HEK293 (cell line): ENCODE results near the gene TDP2.

Experiments
- CTCF ChIA-PET: fragments of 350-600 bp; formaldehyde crosslinking; extraction: SDS; loops from one replicate; lab custom pipeline; 2021; ENCODE audit warnings: antibody characterized with exemption; lab: Yijun Ruan, JAX
- POLR2A ChIA-PET: fragments of 300-600 bp; formaldehyde crosslinking; extraction: SDS; loops from one replicate; lab custom pipeline; 2020; ENCODE audit warnings: antibody characterized with exemption, inconsistent platforms; lab: Yijun Ruan, JAX
- H3K27ac ChIP-seq: fragments of 200-500 bp; sonication (Bioruptor generic); 2 replicates; pipeline ENCODE4 v1.5.1; 2014; ENCODE audit warnings: low read depth, low read length, control low read depth, inconsistent platforms; ENCODE audit errors: extremely low read depth
- H3K36me3 ChIP-seq, 2 experiments: fragments of 200-500 bp in 1 of 2; sonication (Bioruptor generic) in 1 of 2; 1 replicate in 1 of 2; 2 replicates in 1 of 2; pipeline ENCODE4 v1.5.1; 2014 to 2017; ENCODE audit warnings: inconsistent platforms in 2 of 2, low read length in 2 of 2; ENCODE audit not compliant: control insufficient read depth in 2 of 2, insufficient read depth in 1 of 2
- H3K4me1 ChIP-seq: fragments of 200-500 bp; sonication (Bioruptor generic); 2 replicates; pipeline ENCODE4 v1.5.1; 2014; ENCODE audit warnings: mild to moderate bottlenecking, low read length, inconsistent platforms; ENCODE audit not compliant: control insufficient read depth, insufficient read depth
- H3K4me3 ChIP-seq: 2 replicates; pipeline ENCODE4 v1.5.1; 2011; ENCODE audit warnings: low read depth, mild to moderate bottlenecking, control low read depth, low read length, moderate library complexity
- H3K9me3 ChIP-seq: fragments of 200-500 bp; sonication (Bioruptor generic); 2 replicates; pipeline ENCODE4 v1.5.1; 2014; ENCODE audit warnings: low read depth, low read length, inconsistent platforms; ENCODE audit not compliant: control insufficient read depth, insufficient read depth
- GFI1B ChIP-seq: fragments of 450-650 bp; formaldehyde crosslinking; IDR thresholded peaks from 2 replicates; pipeline ENCODE4 v1.5.1; 2016; ENCODE audit warnings: missing biosample characterization, missing genetic modification characterization
- GLI2 ChIP-seq: fragments of 450-650 bp; formaldehyde crosslinking; IDR thresholded peaks from 2 replicates; pipeline ENCODE4; 2017; ENCODE audit warnings: missing biosample characterization, missing genetic modification characterization, low read depth, borderline replicate concordance
- IKZF3 ChIP-seq: fragments of 450-650 bp; IDR thresholded peaks from 2 replicates; pipeline ENCODE4 v1.5.0; 2018; ENCODE audit warnings: missing biosample characterization, mild to moderate bottlenecking, missing genetic modification characterization, moderate library complexity
- REPIN1 ChIP-seq: fragments of 450-650 bp; formaldehyde crosslinking; IDR thresholded peaks from 2 replicates; pipeline ENCODE4 v1.5.1; 2017; ENCODE audit warnings: missing biosample characterization, missing genetic modification characterization, low read depth
- SP3 ChIP-seq: fragments of 450-650 bp; formaldehyde crosslinking; IDR thresholded peaks from 2 replicates; pipeline ENCODE4 v1.5.1; 2016; ENCODE audit warnings: missing biosample characterization, missing genetic modification characterization
- ZBTB17 ChIP-seq: fragments of 450-650 bp; formaldehyde crosslinking; IDR thresholded peaks from 2 replicates; pipeline ENCODE4 v1.5.1; 2016; ENCODE audit warnings: missing biosample characterization, missing genetic modification characterization
- ZBTB21 ChIP-seq: fragments of 450-650 bp; formaldehyde crosslinking; IDR thresholded peaks from 2 replicates; pipeline ENCODE4 v1.5.1; 2017; ENCODE audit warnings: missing biosample characterization, missing genetic modification characterization
- ZBTB26 ChIP-seq: fragments of 450-650 bp; formaldehyde crosslinking; optimal IDR thresholded peaks from 2 replicates; pipeline ENCODE3; 2016; ENCODE audit warnings: missing biosample characterization, mild to moderate bottlenecking, missing genetic modification characterization
- ZBTB48 ChIP-seq: fragments of 450-650 bp; formaldehyde crosslinking; IDR thresholded peaks from 2 replicates; pipeline ENCODE4 v1.5.1; 2016; ENCODE audit warnings: missing biosample characterization, missing genetic modification characterization
- ZEB2 ChIP-seq: fragments of 450-650 bp; formaldehyde crosslinking; IDR thresholded peaks from 2 replicates; pipeline ENCODE4 v1.5.1; 2016; ENCODE audit warnings: missing biosample characterization, missing genetic modification characterization
- ZNF184 ChIP-seq: fragments of 450-650 bp; IDR thresholded peaks from 2 replicates; pipeline ENCODE4 v1.5.1; 2018; ENCODE audit warnings: missing biosample characterization, mild to moderate bottlenecking, missing genetic modification characterization
- ZNF311 ChIP-seq: fragments of 450-650 bp; formaldehyde crosslinking; IDR thresholded peaks from 2 replicates; pipeline ENCODE4 v1.5.1; 2017; ENCODE audit warnings: missing biosample characterization, missing genetic modification characterization, borderline replicate concordance
- ZNF433 ChIP-seq: fragments of 450-650 bp; formaldehyde crosslinking; IDR thresholded peaks from 2 replicates; pipeline ENCODE4 v1.5.1; 2016; ENCODE audit warnings: missing biosample characterization, missing genetic modification characterization, low read depth
- ZNF449 ChIP-seq: fragments of 450-650 bp; formaldehyde crosslinking; IDR thresholded peaks from 2 replicates; pipeline ENCODE4 v1.5.1; 2017; ENCODE audit warnings: missing biosample characterization, mild to moderate bottlenecking, missing genetic modification characterization, moderate library complexity
- ZNF510 ChIP-seq: fragments of 450-650 bp; formaldehyde crosslinking; IDR thresholded peaks from 2 replicates; pipeline ENCODE4 v1.5.1; 2018; ENCODE audit warnings: mild to moderate bottlenecking, missing genetic modification characterization, missing biosample characterization; ENCODE audit not compliant: insufficient replicate concordance
- ZNF544 ChIP-seq: fragments of 450-650 bp; formaldehyde crosslinking; IDR thresholded peaks from 2 replicates; pipeline ENCODE4 v1.5.0; 2017; ENCODE audit warnings: missing biosample characterization, missing genetic modification characterization
- ZNF555 ChIP-seq: fragments of 450-650 bp; formaldehyde crosslinking; conservative IDR thresholded peaks from 2 replicates; pipeline ENCODE4 v1.5.1; 2017; ENCODE audit warnings: missing biosample characterization, mild to moderate bottlenecking, missing genetic modification characterization, inconsistent platforms
- ZNF561 ChIP-seq: fragments of 450-650 bp; IDR thresholded peaks from 2 replicates; pipeline ENCODE4 v1.5.1; 2018; ENCODE audit warnings: missing biosample characterization, missing genetic modification characterization, borderline replicate concordance
- ZNF623 ChIP-seq: fragments of 450-650 bp; formaldehyde crosslinking; IDR thresholded peaks from 2 replicates; pipeline ENCODE4 v1.5.1; 2016; ENCODE audit warnings: missing biosample characterization, missing genetic modification characterization
- ZNF639 ChIP-seq: fragments of 450-650 bp; formaldehyde crosslinking; IDR thresholded peaks from 2 replicates; pipeline ENCODE4 v1.5.1; 2016; ENCODE audit warnings: missing biosample characterization, missing genetic modification characterization
- ZNF658 ChIP-seq: fragments of 450-650 bp; formaldehyde crosslinking; IDR thresholded peaks from 2 replicates; pipeline ENCODE4; 2016; ENCODE audit warnings: missing biosample characterization, missing genetic modification characterization
- ZNF677 ChIP-seq: fragments of 450-650 bp; IDR thresholded peaks from 2 replicates; pipeline ENCODE4 v1.5.0; 2018; ENCODE audit warnings: missing biosample characterization, mild to moderate bottlenecking, missing genetic modification characterization, moderate library complexity
- ZNF776 ChIP-seq: fragments of 450-650 bp; formaldehyde crosslinking; IDR thresholded peaks from 2 replicates; pipeline ENCODE4 v1.5.0; 2017; ENCODE audit warnings: missing biosample characterization, missing genetic modification characterization, borderline replicate concordance
- ZNF837 ChIP-seq: fragments of 450-650 bp; formaldehyde crosslinking; IDR thresholded peaks from 2 replicates; pipeline ENCODE4 v1.5.1; 2016; ENCODE audit warnings: missing biosample characterization, missing genetic modification characterization
- ZNF843 ChIP-seq: fragments of 450-650 bp; formaldehyde crosslinking; IDR thresholded peaks from 2 replicates; pipeline ENCODE4 v1.5.1; 2016; ENCODE audit warnings: missing biosample characterization, missing genetic modification characterization
- ZSCAN23 ChIP-seq: fragments of 450-650 bp; formaldehyde crosslinking; IDR thresholded peaks from 2 replicates; pipeline ENCODE4 v1.5.1; 2016; ENCODE audit warnings: missing biosample characterization, missing genetic modification characterization
- TF ChIP-seq, protein P1 (sequence below): fragments of 450-650 bp; formaldehyde crosslinking; IDR thresholded peaks from 2 replicates; pipeline ENCODE4 v1.5.1; 2016; ENCODE audit warnings: missing biosample characterization, missing genetic modification characterization
- TF ChIP-seq, protein P2 (sequence below): fragments of 450-650 bp; formaldehyde crosslinking; IDR thresholded peaks from 2 replicates; pipeline ENCODE4 v1.5.1; 2016; ENCODE audit warnings: missing biosample characterization, missing genetic modification characterization
- TF ChIP-seq, protein P3 (sequence below): fragments of 450-650 bp; IDR thresholded peaks from 2 replicates; pipeline ENCODE4 v1.5.1; 2018; ENCODE audit warnings: missing biosample characterization, missing genetic modification characterization

The TDP2 gene

GRCh38 chr6:24666641-24667377 is at the start of gene TDP2, which contains the start of gene ACOT13:
TSS of gene TDP2 (minus strand) at chr6:24666899. CDS start at chr6:24666862, 37 bp downstream.
TSS of gene ACOT13 (plus strand) at chr6:24667077. CDS start at chr6:24667264, 187 bp downstream.
- Histone ChIP-seq H3K27ac (peak within 1 kb of the TSS; percentile 71), H3K9me3 (no peaks in the 10 kb centered on the region), H3K4me3 (peak within 1 kb of the TSS; percentile 93), H3K4me1 (no peaks in the 10 kb centered on the region; the same call in 1 of the 2 replicates), H3K36me3 (peaks cover 9 to 33% of the 10 kb centered on the region in 2 experiments; a peak in 2 of 3 replicates)
- CTCF ChIA-PET: interaction anchor here (0.6 to 2.9 kb wide), 12 partner anchors 17 to 236 kb away, joined by 3 to 31 read pairs (median 4); no protein-coding TSS in a partner anchor
- POLR2A ChIA-PET: interaction anchor here (0.5 to 2.6 kb wide), 10 partner anchors 16 to 172 kb away, joined by 3 to 28 read pairs (median 6); partner anchors contain the start of genes ALDH5A1, C6orf62, GMNN and KIAA0319
- peak; percentile 80 for TF ChIP-seq ZBTB48 (tag by site-specific recombination)
- peak; percentile 66; the same call in 1 of the 2 replicates for TF ChIP-seq REPIN1 (tag by site-specific recombination)
- peak; percentile 52; the same call in 1 of the 2 replicates for TF ChIP-seq ZBTB21 (tag by site-specific recombination)
- no peak for TF ChIP-seq ZNF837 (tag by site-specific recombination)
- TF ChIP-seq GLI2 (tag by site-specific recombination): no peak
- TF ChIP-seq, protein P1, sequence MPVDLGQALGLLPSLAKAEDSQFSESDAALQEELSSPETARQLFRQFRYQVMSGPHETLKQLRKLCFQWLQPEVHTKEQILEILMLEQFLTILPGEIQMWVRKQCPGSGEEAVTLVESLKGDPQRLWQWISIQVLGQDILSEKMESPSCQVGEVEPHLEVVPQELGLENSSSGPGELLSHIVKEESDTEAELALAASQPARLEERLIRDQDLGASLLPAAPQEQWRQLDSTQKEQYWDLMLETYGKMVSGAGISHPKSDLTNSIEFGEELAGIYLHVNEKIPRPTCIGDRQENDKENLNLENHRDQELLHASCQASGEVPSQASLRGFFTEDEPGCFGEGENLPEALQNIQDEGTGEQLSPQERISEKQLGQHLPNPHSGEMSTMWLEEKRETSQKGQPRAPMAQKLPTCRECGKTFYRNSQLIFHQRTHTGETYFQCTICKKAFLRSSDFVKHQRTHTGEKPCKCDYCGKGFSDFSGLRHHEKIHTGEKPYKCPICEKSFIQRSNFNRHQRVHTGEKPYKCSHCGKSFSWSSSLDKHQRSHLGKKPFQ: no peak
- no peak for TF ChIP-seq ZNF776 (tag by site-specific recombination)
- TF ChIP-seq ZNF184: no peak
- peak; percentile 86; the same call in 1 of the 2 replicates for TF ChIP-seq ZNF561 (tag by site-specific recombination)
- TF ChIP-seq ZNF311 (tag by site-specific recombination): no peak
- peak; percentile 93 for TF ChIP-seq ZBTB17
- no peak for TF ChIP-seq ZNF510 (tag by site-specific recombination)
- no peak; the same call in 1 of the 2 replicates for TF ChIP-seq ZNF639
- TF ChIP-seq, protein P2, sequence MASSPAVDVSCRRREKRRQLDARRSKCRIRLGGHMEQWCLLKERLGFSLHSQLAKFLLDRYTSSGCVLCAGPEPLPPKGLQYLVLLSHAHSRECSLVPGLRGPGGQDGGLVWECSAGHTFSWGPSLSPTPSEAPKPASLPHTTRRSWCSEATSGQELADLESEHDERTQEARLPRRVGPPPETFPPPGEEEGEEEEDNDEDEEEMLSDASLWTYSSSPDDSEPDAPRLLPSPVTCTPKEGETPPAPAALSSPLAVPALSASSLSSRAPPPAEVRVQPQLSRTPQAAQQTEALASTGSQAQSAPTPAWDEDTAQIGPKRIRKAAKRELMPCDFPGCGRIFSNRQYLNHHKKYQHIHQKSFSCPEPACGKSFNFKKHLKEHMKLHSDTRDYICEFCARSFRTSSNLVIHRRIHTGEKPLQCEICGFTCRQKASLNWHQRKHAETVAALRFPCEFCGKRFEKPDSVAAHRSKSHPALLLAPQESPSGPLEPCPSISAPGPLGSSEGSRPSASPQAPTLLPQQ (tag by site-specific recombination): peak; percentile 97
- TF ChIP-seq IKZF3 (tag by site-specific recombination): peak; percentile 11; the same call in 1 of the 2 replicates
- no peak for TF ChIP-seq GFI1B (tag by site-specific recombination)
- TF ChIP-seq ZNF555: no peak
- no peak for TF ChIP-seq ZNF623 (tag by site-specific recombination)
- peak; percentile 91 for TF ChIP-seq SP3 (tag by site-specific recombination)
- TF ChIP-seq ZNF843 (tag by site-specific recombination): peak; percentile 65
- peak; percentile 32; the same call in 1 of the 2 replicates for TF ChIP-seq ZNF677 (tag by site-specific recombination)
- TF ChIP-seq ZNF658 (tag by site-specific recombination): no peak
- TF ChIP-seq ZNF433 (tag by site-specific recombination): no peak
- peak; percentile 79 for TF ChIP-seq ZEB2
- no peak for TF ChIP-seq ZNF544 (tag by site-specific recombination)
- TF ChIP-seq ZNF449 (tag by site-specific recombination): peak; percentile 27; the same call in 1 of the 2 replicates
- TF ChIP-seq, protein P3, sequence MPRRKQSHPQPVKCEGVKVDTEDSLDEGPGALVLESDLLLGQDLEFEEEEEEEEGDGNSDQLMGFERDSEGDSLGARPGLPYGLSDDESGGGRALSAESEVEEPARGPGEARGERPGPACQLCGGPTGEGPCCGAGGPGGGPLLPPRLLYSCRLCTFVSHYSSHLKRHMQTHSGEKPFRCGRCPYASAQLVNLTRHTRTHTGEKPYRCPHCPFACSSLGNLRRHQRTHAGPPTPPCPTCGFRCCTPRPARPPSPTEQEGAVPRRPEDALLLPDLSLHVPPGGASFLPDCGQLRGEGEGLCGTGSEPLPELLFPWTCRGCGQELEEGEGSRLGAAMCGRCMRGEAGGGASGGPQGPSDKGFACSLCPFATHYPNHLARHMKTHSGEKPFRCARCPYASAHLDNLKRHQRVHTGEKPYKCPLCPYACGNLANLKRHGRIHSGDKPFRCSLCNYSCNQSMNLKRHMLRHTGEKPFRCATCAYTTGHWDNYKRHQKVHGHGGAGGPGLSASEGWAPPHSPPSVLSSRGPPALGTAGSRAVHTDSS (tag by site-specific recombination): no peak
- peak; percentile 82 for TF ChIP-seq ZBTB26 (tag by site-specific recombination)
- no peak for TF ChIP-seq ZSCAN23 (tag by site-specific recombination)
